C4-2B (cell line): Measurements from ENCODE around the gene DNER.

Experiments used
- H3K27ac ChIP-seq: fragments of 450-650 bp; 2 replicates; pipeline ENCODE4 v1.5.1; 2017
- CTCF ChIP-seq: fragments of 450-650 bp; conservative IDR thresholded peaks from 2 replicates; pipeline ENCODE4 v1.5.1; 2017; ENCODE audit warnings: mild to moderate bottlenecking
- ZFX ChIP-seq: fragments of 450-650 bp; IDR thresholded peaks from 2 replicates; pipeline ENCODE4 v1.6.1; 2017

Gene DNER

DNA sequence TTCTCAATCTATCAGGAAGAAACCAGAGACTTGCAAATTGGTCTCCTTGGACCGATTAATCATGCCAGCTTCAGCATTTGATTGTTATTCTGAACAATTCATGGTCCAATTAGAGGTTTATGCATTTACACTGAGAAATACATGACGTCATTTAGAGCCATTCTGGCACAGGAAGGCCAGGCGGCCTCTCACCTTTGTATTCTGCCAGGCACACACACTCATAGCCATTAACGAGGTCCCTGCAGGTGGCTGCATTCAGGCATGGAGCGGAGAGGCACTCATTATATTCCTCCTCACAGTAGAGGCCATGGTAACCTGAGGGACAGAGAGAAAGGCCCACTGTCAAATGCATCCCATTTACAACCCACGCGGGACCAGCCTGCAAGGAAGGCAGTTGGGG, 296.4 kb downstream of the DNER start:
- TF ChIP-seq ZFX, result no peak
- TF ChIP-seq CTCF, result no peak
- H3K27ac ChIP-seq, result no peak overlapping the region

GRCh38 chr2:229417176-229417575, 297.2 kb downstream of the DNER start:
- H3K27ac ChIP-seq, result no peak overlapping the region
- TF ChIP-seq ZFX (no peak), CTCF (no peak)

DNA sequence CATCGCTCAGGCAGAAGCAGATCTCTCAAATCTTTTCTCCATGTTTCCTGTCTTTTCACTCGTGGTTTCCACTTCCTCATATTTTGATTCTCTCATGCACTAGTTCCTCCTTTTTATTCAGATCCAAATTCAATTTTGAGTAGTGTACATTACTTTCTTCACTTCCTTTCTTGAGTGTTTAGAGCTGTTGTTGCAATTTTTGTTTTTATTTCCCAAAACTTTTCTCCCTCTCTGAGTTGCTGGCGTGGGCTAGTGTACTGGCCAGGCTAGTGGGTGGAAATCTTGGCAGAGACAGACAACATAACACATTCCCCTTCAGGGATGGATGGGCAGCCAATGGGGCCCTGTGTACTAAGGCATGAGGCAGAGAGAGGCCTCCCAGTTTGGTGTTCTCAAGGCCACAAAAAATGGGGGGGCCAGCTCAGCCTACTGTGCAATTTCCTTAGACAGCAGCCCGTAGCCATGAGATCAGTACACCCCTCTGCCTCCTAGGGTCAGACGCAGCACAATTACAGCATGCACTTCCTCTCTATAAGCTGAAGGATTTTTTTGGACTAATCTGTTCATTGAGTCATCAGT, 298.1 kb downstream of the DNER start:
- H3K27ac ChIP-seq, result no peak overlapping the region
- TF ChIP-seq ZFX (no peak), CTCF (no peak)

- H3K27ac ChIP-seq, result no peak overlapping the region
- TF ChIP-seq CTCF (no peak), ZFX (no peak)
Observed at GRCh38 chr2:229414631-229415030, 299.7 kb downstream of the DNER start.

DNA sequence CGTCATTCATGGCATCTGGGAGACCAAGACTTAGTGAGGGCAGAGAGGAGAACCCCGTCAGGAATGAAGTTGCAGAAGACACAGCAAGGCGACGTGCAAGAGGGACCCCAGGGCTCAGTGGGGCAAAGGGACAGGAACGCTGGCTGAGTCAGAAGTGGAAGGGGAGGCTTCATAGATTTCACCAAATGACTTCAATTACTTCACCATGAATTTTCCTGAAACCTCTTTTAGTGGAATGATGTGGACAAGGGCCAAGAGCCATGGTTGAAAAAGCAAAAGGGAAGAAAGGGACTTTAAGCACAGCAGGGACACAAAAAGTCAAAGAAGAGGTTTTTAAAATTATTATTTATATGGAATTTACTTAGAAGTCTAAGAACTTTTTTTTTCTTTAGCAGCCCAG, 301.7 kb downstream of the DNER start:
- H3K27ac ChIP-seq, result no peak overlapping the region
- TF ChIP-seq ZFX (no peak), CTCF (no peak)

DNA sequence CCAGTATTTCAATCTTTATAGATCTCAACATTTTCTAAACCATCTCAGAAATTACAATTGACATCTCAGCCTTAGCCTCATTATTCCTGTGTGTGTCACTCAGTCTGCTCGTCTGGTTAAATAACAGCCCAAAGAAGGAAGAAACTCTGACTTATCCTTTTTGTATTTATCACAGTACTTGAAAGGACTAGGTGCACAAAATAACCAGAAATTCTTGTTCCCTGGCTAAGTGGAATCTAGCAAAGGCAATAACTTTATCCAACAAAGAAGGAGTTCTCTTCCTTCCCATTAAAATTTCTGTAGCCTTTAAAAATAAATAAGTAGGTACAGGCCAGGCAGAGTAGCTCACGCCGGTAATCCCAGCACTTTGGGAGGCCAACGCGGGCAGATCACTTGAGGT, 303.4 kb downstream of the DNER start:
- H3K27ac ChIP-seq, result no peak overlapping the region

GRCh38 chr2:229410264-229410663, 304.1 kb downstream of the DNER start:
- no peak overlapping the region for H3K27ac ChIP-seq
- TF ChIP-seq ZFX (no peak), CTCF (no peak)

More for the DNA sequence above, 303.4 kb downstream of the DNER start:
- TF ChIP-seq CTCF, result no peak
- TF ChIP-seq ZFX, result no peak
